Activated naive CD8-positive, alpha-beta T cell treated with anti-CD3 and anti-CD28 coated beads, Interleukin-2, amount 10 ng/mL, durations not matched to agents 7 days and 5 days (primary cell): Measurements from ENCODE around the gene CSNK1E. TPM values are rescaled to one million over a fixed set of nuclear protein-coding genes. Genes with fewer than 3 reads are reported as not detected.
A peak's percentile ranks its signal among the peaks of the same experiment; 100 is the strongest.

Experiments
- ATAC-seq: fragments of 150-1000 bp; cut with Tn5 transposase; one replicate; pipeline ENCODE4 v1.10.0; 2021; ENCODE audit warnings: low read depth, moderate library complexity
- POLR2A ChIA-PET: fragments of 350-600 bp; sonication (Branson Sonifier 250); formaldehyde crosslinking; loops from one replicate; lab custom pipeline; 2021; ENCODE audit warnings: antibody characterized with exemption; lab: Charles Lee
- DNase-seq: peaks from one replicate; pipeline ENCODE4 v3.0.0; 2021
- H3K27ac Mint-ChIP-seq: one replicate; pipeline ENCODE4 v1.8.0; 2022; ENCODE audit warnings: mild to moderate bottlenecking, mixed read lengths
- H3K27me3 Mint-ChIP-seq: one replicate; pipeline ENCODE4 v1.8.0; 2022; ENCODE audit warnings: mild to moderate bottlenecking, moderate library complexity, mixed read lengths
- H3K36me3 Mint-ChIP-seq: one replicate; pipeline ENCODE4 v1.8.0; 2021; ENCODE audit warnings: mild to moderate bottlenecking, mixed read lengths
- H3K4me1 Mint-ChIP-seq: one replicate; pipeline ENCODE4 v1.8.0; 2021; ENCODE audit warnings: mixed read lengths
- H3K4me3 Mint-ChIP-seq: one replicate; pipeline ENCODE4 v1.8.0; 2022; ENCODE audit warnings: mild to moderate bottlenecking, moderate library complexity, mixed read lengths
- H3K9me3 Mint-ChIP-seq: one replicate; pipeline ENCODE4 v1.8.0; 2021; ENCODE audit warnings: mixed read lengths
- total RNA-seq, 2 experiments: library from RNA; stranded (reverse); gene quantifications; one replicate each; pipeline ENCODE4 v1.2.3, GENCODE V29; 2021

The CSNK1E gene
- total RNA-seq, 2 experiments from 2014 or later = 98.5 to 99.3 TPM

DNA sequence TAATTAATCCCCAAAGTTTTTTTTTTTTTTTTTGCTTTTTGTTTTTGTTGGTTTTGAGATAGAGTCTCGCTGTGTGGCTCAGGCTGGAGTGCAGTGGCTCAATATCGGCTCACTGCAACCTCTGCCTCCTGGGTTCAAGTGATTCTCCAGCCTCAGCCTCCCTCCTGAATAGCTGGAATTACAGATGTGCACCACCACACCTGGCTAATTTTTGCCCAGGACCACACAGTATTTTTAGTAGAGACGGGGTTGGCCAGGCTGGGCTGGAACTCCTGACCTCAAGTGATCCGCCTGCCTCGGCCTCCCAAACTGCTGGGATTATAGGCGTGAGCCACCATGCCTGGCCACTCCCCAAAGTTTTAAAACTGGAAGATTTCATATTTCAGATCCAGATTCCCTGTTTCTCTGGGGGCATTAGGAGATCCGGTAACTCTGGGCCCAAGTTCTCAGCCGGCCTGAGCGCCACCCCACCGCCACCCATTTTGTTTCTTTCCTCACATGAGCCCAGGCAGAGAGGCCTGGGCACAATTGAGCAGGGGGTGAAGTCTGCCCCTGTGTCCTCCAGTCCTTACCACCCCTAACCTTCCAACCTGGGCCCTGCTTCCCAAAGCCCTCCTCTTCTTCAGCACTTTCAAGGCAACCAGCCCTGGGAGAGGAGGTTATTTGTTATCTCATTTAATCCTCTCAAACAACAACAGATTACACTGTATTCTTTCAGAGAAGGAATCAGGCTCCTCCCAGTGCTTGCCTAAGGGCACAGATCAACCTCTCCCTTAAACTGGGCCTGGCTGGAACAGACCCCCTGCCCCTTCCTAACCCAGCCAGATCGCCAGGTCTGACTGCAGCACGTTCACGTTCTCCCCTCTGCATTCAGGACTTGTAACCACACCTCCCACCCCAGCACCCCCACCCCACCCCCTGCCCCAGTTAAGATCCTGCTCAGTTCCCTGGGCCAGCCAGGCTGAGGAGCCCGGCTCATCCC lies 1.9 kb upstream of the CSNK1E start:
- no peaks in the 10 kb centered on the region for H3K9me3 Mint-ChIP-seq
- peak overlapping the region; percentile 51 for H3K27ac Mint-ChIP-seq
- peak overlapping the region; percentile 47 for H3K4me3 Mint-ChIP-seq
- ATAC-seq (no peak), DNase-seq (no peak)
- H3K4me1 Mint-ChIP-seq = peaks cover 21% of the 10 kb centered on the region
- H3K36me3 Mint-ChIP-seq = no peaks in the 10 kb centered on the region
- no peaks in the 10 kb centered on the region for H3K27me3 Mint-ChIP-seq
- POLR2A ChIA-PET = interaction anchor here (0.7 kb wide), 1 partner anchor 29 kb away, joined by 3 read pairs; no protein-coding TSS in a partner anchor

DNA sequence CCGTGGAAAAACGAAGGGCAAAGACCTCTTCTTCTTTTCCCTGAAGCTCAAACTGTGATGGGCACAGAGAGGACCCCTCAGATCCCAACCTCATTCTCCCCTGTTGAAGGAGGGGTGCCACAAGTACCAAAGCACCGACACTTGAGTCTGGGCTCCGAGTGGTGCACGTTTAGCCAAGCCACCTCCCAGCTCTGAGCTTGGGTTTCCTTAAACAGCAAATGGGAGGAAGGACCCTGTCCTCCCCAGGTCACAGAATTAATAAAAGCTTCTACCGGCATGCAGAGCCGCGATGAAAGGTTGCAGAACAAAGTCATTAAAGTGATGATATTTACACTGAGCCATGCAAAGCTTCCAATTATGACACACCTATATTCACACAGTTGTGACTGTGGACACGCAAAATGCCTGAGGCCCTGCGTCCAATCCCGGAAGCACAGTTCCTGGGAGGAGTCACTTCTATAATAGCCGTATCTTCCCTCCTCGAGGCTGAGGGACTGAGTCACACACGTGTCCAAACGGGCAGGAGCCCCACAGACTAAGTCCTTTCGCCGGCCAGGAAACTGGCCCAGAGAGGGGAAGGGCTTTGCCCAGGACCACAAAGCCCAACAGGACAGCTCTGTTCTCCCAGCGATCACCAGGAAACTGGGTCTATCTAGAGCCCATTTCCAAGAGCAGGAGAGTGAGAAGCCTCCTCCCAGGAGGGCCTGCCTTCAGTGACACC lies 922 bp upstream of the CSNK1E start:
- DNase-seq (no peak), ATAC-seq (no peak)
- H3K27ac Mint-ChIP-seq = peak overlapping the region; percentile 91
- POLR2A ChIA-PET = interaction anchor here (0.9 to 1.0 kb wide), 3 partner anchors 12 to 60 kb away, joined by 3 read pairs; partner anchors contain the start of gene TMEM184B
- peaks cover 24% of the 10 kb centered on the region for H3K4me1 Mint-ChIP-seq
- no peaks in the 10 kb centered on the region for H3K27me3 Mint-ChIP-seq
- H3K9me3 Mint-ChIP-seq = no peaks in the 10 kb centered on the region
- H3K36me3 Mint-ChIP-seq = no peaks in the 10 kb centered on the region
- peak overlapping the region; percentile 86 for H3K4me3 Mint-ChIP-seq

DNA sequence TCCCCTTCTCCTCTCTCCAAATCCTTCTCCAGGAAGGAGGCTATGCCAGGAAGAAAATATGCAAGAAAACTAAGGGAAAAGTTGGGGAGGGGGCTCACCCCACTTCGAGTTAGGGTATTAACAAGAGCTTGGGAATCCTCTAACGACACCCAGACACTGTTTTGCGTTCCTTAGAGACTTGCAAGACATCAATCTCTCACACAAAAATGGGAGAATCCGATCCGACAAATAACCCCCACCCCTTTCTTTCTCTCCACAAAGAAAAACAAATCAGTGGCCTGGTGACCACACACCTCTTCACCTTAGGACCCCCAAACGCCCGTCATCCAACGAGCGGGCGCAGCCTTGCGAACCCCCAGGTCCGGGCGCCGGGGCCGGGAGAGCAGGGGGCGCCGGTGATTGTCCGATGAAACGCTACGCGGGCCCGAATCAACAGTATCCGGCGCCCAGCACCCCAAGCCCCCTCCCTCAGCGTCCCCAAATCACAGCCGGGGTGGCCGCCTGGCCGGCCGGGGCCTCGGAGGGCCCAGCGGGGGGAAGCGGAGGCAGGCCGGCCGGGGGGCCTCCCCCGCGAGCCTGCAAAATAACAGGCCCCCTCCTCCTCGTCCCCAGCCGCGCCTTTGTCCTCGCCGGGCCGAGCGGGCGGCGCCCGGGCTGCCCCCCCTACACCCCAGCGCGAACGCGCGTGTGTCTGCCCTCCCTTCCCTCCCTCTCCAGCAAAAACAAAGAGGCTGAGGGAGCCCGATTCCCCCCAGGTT lies 690 bp downstream of the CSNK1E start:
- H3K27me3 Mint-ChIP-seq = no peaks in the 10 kb centered on the region
- H3K4me3 Mint-ChIP-seq = peak overlapping the region; percentile 90
- ATAC-seq (peak; percentile 48), DNase-seq (peak; percentile 74)
- POLR2A ChIA-PET = no interaction called here
- H3K27ac Mint-ChIP-seq = peak overlapping the region; percentile 80
- H3K36me3 Mint-ChIP-seq = no peaks in the 10 kb centered on the region
- peaks cover 33% of the 10 kb centered on the region for H3K4me1 Mint-ChIP-seq
- no peaks in the 10 kb centered on the region for H3K9me3 Mint-ChIP-seq

DNA sequence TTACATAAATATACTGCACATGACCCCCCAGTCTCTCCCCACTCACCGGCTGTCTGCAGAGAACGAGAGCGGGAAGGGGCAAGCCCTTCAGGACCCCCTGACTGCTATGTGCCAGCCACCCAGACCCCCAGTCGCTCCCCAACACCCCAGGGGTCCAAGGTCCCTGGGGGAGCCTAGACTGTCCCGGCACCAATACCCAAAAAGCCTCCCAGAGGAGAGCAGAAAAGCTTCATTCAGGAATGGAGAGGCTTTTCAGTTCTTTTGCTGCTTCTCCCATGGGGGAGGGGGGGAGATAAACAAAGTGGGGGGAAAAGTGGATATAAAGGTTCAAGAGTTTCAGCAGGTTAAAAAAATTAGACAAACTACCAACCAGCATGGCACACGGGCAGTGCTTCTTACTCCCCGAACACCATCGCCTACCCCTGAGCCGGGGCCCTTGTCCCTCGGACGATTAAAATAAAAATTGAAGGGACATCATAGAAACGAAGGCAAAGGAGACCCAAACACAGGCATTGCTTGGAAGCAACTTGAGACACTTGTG lies 1.3 kb downstream of the CSNK1E start:
- no peaks in the 10 kb centered on the region for H3K9me3 Mint-ChIP-seq
- ATAC-seq = no peak
- no peaks in the 10 kb centered on the region for H3K27me3 Mint-ChIP-seq
- peaks cover 38% of the 10 kb centered on the region for H3K4me1 Mint-ChIP-seq
- POLR2A ChIA-PET = no interaction called here
- H3K36me3 Mint-ChIP-seq = peaks cover 1% of the 10 kb centered on the region
- H3K4me3 Mint-ChIP-seq = peak overlapping the region; percentile 90
- peak overlapping the region; percentile 80 for H3K27ac Mint-ChIP-seq
- DNase-seq = no peak

DNA sequence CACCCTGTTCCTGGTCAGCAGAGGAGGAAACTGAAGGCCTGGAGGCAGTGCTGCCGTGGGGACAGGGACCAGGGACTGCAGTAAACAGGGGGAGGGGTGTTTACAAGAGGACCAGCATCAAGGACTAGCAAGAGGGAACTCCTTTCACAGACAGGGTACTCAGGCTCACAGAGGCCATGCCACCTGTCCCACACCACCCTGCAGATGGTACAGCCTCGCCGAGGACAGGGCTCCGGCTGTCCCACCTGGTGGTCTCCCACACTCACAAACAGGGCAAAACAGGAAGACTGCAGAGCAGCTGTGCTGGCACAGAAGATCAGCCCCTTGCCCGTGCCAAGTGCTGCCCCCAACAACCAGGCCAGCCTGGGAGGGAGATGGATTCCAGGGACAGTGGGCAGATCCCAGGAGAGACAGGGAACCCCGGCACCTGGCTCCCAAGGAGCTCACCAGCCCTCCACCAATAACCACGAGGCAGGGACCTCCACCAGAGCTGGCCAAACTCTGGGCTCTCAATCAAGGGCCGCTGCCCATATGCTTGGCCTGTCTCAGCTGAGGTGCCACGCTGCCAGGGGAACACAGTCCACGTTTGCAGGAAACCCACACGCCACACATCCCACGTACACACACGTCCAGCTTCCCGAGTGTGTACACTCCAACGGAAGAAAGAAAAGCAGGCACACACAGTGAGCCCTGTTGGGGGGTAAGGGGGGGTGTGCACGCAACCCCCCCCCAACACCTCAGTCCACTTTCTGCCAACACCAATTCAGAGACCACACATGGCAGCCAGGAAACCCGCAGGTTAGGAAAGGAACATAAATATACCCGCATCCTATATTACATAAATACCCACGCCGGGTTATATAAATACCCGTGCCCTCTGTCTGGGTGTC lies 2.1 kb downstream of the CSNK1E start:
- Mint-ChIP-seq H3K4me3 (peak overlapping the region; percentile 90), H3K27ac (peak overlapping the region; percentile 80), H3K4me1 (peaks cover 38% of the 10 kb centered on the region), H3K36me3 (peaks cover 1% of the 10 kb centered on the region), H3K27me3 (no peaks in the 10 kb centered on the region), H3K9me3 (no peaks in the 10 kb centered on the region)
- ATAC-seq (no peak), DNase-seq (peak; percentile 38)
- POLR2A ChIA-PET = interaction anchor here (0.6 kb wide), 1 partner anchor 19 kb away, joined by 3 read pairs; no protein-coding TSS in a partner anchor

DNA sequence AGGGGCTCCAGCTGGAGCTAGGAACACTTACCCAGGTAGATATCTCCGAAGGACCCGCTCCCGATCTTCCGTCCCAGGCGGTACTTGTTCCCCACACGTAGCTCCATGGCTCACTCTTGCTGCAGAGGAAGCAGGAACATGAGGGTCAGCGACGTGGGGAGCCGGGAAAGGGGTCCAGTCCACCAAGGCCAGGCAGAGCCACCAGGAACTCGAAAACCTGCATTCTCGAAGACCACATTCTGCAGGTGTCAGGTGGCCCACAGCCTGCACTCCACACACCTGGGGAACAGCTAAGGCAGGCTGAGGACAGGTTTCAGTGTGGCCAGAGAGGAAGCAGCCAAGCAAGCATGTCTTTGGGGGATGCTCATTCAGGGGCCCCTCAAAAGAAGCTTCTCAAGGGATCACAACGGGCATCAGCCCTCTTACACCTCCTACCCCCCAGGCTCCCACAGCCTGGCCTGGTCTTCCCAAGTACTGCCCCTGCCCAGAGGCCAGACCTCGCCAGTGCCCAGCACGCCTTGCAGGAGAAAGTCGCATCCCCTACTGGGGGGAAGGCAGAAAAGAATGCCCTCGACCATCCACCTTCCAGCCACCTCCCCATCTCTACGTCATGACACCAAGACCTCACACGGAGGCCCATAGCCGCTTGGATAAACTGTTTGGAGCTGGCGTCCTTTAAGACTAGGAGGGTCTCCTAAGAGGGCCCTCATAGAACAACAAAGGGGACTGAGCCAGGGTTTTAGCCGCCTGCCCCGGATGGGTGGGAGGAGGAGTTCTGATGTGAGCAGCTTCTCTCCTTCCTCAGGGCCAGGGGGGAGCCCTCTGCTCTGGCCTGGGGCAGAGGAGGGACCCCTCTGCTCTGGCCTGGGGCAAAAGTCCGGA lies 2.9 kb downstream of the CSNK1E start:
- no peak for ATAC-seq
- H3K27ac Mint-ChIP-seq = peak overlapping the region; percentile 80
- H3K9me3 Mint-ChIP-seq = no peaks in the 10 kb centered on the region
- no peak for DNase-seq
- POLR2A ChIA-PET = interaction anchor here (0.5 to 1.2 kb wide), 5 partner anchors 9 to 1782 kb away, joined by 3 to 6 read pairs (median 3); partner anchors contain the start of gene MAFF
- H3K27me3 Mint-ChIP-seq = no peaks in the 10 kb centered on the region
- H3K36me3 Mint-ChIP-seq = peaks cover 1% of the 10 kb centered on the region
- peak overlapping the region; percentile 90 for H3K4me3 Mint-ChIP-seq
- H3K4me1 Mint-ChIP-seq = peaks cover 38% of the 10 kb centered on the region

DNA sequence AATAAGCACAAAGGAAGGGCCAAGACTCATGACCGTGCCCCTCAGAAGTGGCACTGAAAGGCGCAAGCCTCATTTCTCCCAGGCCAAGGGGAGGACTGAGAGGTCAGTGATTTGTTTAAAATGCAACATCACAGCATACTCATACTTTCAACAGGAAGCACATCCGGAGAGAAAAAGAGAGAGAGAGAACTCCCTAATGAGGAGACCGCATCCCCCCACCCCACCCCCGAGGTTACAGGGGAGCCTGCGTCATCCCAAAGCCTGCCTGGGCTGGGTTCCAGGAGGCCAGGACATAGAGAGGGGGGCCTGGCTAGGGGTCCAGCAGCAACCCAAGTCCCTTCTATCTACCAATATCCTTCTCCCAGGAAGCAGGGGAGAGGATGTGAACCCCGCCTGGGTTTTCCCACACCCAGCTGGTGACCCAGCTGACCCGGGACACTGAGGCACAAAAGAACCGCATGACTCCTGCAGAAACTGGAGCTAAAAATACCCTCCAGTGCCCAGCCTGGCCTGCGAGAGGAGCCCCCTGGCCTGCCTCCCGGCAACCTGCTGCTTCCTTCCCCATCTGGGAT lies 3.8 kb downstream of the CSNK1E start:
- Mint-ChIP-seq H3K4me1 (peaks cover 40% of the 10 kb centered on the region), H3K9me3 (no peaks in the 10 kb centered on the region), H3K27me3 (no peaks in the 10 kb centered on the region), H3K27ac (peak overlapping the region; percentile 80), H3K36me3 (peaks cover 1% of the 10 kb centered on the region), H3K4me3 (peak overlapping the region; percentile 90)
- DNase-seq (no peak), ATAC-seq (no peak)
- POLR2A ChIA-PET = interaction anchor here (1.2 kb wide), 1 partner anchor 111 kb away, joined by 5 read pairs; the partner anchor contains the start of gene MAFF

DNA sequence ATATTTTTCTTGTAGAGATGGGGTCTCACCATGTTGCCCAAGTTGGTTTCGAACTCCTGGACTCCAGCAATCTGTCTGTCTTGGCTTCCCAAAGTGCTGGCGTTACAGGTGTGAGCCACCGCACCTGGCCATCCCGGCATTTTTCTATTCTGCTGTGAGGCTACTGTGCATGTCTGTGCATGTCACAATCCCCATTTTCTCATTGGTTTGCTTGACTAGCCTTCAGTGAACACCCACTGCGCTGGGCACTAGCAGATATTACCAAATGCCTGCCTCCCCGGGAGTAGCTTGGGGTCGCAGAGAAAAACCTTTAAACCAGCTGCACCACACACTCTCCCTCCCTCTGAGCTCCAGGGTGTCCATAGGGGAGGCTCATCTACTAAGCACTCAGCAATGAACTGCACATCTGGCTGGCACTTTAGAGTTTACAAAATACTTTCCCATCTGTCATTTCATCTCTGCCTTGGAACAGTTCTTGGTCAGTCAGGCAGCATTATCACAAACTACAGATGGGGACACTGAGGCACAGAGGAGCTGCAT lies 4.9 kb downstream of the CSNK1E start:
- peaks cover 1% of the 10 kb centered on the region for H3K36me3 Mint-ChIP-seq
- no peaks in the 10 kb centered on the region for H3K27me3 Mint-ChIP-seq
- peaks cover 37% of the 10 kb centered on the region for H3K4me1 Mint-ChIP-seq
- H3K27ac Mint-ChIP-seq = peak overlapping the region; percentile 54
- no peak for ATAC-seq
- H3K9me3 Mint-ChIP-seq = no peaks in the 10 kb centered on the region
- no peak for DNase-seq
- POLR2A ChIA-PET = interaction anchor here (0.6 to 0.7 kb wide), 2 partner anchors 250 to 1159 kb away, joined by 3 to 4 read pairs; no protein-coding TSS in a partner anchor
- H3K4me3 Mint-ChIP-seq = no peak overlapping the region

DNA sequence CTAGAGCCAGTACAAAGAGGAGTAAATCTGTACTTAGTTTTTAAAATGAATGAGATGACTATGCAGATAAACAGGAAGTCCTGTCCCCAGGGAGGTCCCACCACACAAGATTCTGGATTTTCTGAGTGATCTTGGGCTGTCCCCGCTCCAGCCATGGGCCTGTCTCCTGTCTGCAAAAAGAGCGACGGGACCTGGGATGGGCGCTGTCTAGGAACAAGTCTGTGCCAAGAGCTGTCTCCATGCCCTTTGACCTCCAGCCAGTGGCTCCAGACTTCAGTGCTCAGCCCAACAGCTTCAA lies 6.0 kb downstream of the CSNK1E start:
- POLR2A ChIA-PET = interaction anchor here (0.7 kb wide), 1 partner anchor 86 kb away, joined by 3 read pairs; no protein-coding TSS in a partner anchor
- no peak for ATAC-seq
- H3K4me1 Mint-ChIP-seq = peaks cover 39% of the 10 kb centered on the region
- H3K27me3 Mint-ChIP-seq = no peaks in the 10 kb centered on the region
- no peaks in the 10 kb centered on the region for H3K9me3 Mint-ChIP-seq
- H3K27ac Mint-ChIP-seq = peak overlapping the region; percentile 54
- peaks cover 1% of the 10 kb centered on the region for H3K36me3 Mint-ChIP-seq
- H3K4me3 Mint-ChIP-seq = no peak overlapping the region
- DNase-seq = no peak

DNA sequence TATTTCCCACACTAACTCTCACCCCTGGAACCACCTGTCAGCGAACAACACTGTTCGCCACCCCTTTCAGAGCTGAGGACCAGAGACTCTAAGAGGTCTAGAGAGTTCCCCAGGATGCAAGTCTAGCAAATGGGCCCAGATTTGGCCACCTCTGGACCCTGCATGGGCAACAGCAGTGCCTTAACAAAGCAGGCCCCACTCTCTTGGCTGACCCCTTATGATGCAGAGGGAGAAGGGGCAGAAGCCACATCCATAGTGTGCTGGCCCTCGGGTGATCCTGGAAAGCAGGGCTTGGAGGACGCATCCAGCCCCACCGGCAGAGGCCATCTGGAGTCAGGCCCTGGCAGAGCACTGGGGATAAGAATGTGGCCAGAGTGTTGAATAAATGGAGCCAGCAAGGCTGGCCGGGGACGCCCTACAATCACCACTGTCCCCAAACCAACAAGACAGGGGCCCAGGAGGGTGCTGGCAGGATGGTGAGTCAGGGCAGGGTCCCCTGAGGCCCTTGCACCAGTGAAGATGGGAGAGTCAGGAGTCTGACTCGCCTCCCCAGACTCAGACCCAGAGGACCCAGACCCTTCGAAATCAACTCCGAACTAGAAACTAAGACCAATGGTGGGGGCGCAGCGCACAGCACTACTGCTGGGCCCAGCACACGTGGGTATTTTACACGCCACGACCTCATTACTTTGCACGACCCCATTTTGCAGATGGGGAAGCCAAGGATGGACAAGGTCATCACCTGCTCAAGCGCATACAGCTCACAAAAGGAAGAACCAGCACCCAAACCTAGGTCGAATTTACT lies 6.5 kb downstream of the CSNK1E start:
- POLR2A ChIA-PET = interaction anchor here (0.7 kb wide), 1 partner anchor 86 kb away, joined by 3 read pairs; no protein-coding TSS in a partner anchor
- Mint-ChIP-seq H3K36me3 (peaks cover 1% of the 10 kb centered on the region), H3K4me3 (no peak overlapping the region)

More for the DNA sequence above, 6.5 kb downstream of the CSNK1E start:
- peak overlapping the region; percentile 54 for H3K27ac Mint-ChIP-seq
- H3K9me3 Mint-ChIP-seq = no peaks in the 10 kb centered on the region
- DNase-seq = no peak
- H3K27me3 Mint-ChIP-seq = no peaks in the 10 kb centered on the region
- H3K4me1 Mint-ChIP-seq = peaks cover 40% of the 10 kb centered on the region
- no peak for ATAC-seq
